GM19043 (cell line): Measurements from ENCODE around the gene HSPB7.
"Not testable (repeated sequence)": the region's sequence is repeated elsewhere in the genome, so short reads cannot be mapped to it uniquely, and the experiment has no call there.

ENCODE experiments used
- ATAC-seq: cut with Tn5 transposase; IDR thresholded peaks from one replicate; pipeline ENCODE4 v1.9.1; 2021; ENCODE audit warnings: low read depth; ENCODE audit not compliant: unreplicated experiment

Gene HSPB7

GRCh38 chr1:15985611-15986297, 32.1 kb downstream of the HSPB7 start:
- ATAC-seq: no peak

- ATAC-seq: no peak
Observed at GRCh38 chr1:15983275-15983674, 34.6 kb downstream of the HSPB7 start.

GRCh38 chr1:15981679-15982078, 36.2 kb downstream of the HSPB7 start:
- no peak for ATAC-seq

- ATAC-seq: not testable (repeated sequence)
Observed at GRCh38 chr1:15977947-15978346, 39.9 kb downstream of the HSPB7 start.

GRCh38 chr1:15975805-15976680, 41.8 kb downstream of the HSPB7 start, which contains the start of gene ZBTB17:
Gene ZBTB17 (minus strand): TSS chr1:15976101. CDS start chr1:15948495, 27,606 bp downstream.
- peak; percentile 65 for ATAC-seq

GRCh38 chr1:15975358-15975804, 42.5 kb downstream of the HSPB7 start:
- peak; percentile 51 for ATAC-seq

- no peak for ATAC-seq
Observed at GRCh38 chr1:15974855-15975254, 43.0 kb downstream of the HSPB7 start.

- no peak for ATAC-seq
Observed at GRCh38 chr1:15973772-15974171, 44.1 kb downstream of the HSPB7 start.

- no peak for ATAC-seq
Observed at GRCh38 chr1:15972409-15972808, 45.4 kb downstream of the HSPB7 start.

- no peak for ATAC-seq
Observed at GRCh38 chr1:15970911-15971310, 46.9 kb downstream of the HSPB7 start.

- ATAC-seq: no peak
Observed at GRCh38 chr1:15969321-15969880, 48.4 kb downstream of the HSPB7 start.

GRCh38 chr1:15968172-15968571, 49.7 kb downstream of the HSPB7 start:
- no peak for ATAC-seq

GRCh38 chr1:15966956-15967344, 50.9 kb downstream of the HSPB7 start:
- no peak for ATAC-seq

GRCh38 chr1:15966081-15966955, 51.5 kb downstream of the HSPB7 start:
- peak; percentile 66 for ATAC-seq

GRCh38 chr1:15965228-15965767, 52.5 kb downstream of the HSPB7 start:
- ATAC-seq: no peak
